SU-DHL-6 (cell line): ENCODE data around the gene RAPGEF3.

Experiments
- CTCF ChIP-seq: fragments of 200-600 bp; sonication (generic); IDR thresholded peaks from one replicate; pipeline ENCODE4 v1.5.1; 2017; ENCODE audit warnings: antibody characterized with exemption, mild to moderate bottlenecking, low read length, moderate library complexity; ENCODE audit not compliant: insufficient read depth, poor library complexity, severe bottlenecking
- EZH2phosphoT487 ChIP-seq: fragments of 200-600 bp; sonication (generic), shearing (Covaris generic); conservative IDR thresholded peaks from 2 replicates; pipeline ENCODE4 v1.6.1; 2018; ENCODE audit warnings: mild to moderate bottlenecking, antibody characterized with exemption, low read length, moderate library complexity, mixed read lengths

- TF ChIP-seq CTCF (no peak), EZH2phosphoT487 (no peak)
These were observed 29.4 kb downstream of the RAPGEF3 start for GRCh38 chr12:47729233-47729632.
